Fibroblast of lung (primary cell): Measurements from ENCODE around the gene TAPT1. TPM values are rescaled to one million over a fixed set of nuclear protein-coding genes. Genes with fewer than 3 reads are reported as not detected.

Experiments
- DNase-seq, 2 donors: peaks; one replicate each; pipeline versions ENCODE4 v3.0.0 to v3.0.0-alpha.2; 2010; ENCODE audit warnings: low read depth in 2 of 2
- H2AFZ ChIP-seq: 2 replicates; pipeline ENCODE4 v1.5.1; 2012; ENCODE audit warnings: low read length, control low read depth, inconsistent platforms
- H3K27ac ChIP-seq: 2 replicates; pipeline ENCODE4 v1.5.1; 2011; ENCODE audit warnings: low read length, control low read depth; ENCODE audit not compliant: insufficient read depth
- H3K27me3 ChIP-seq: 2 replicates; pipeline ENCODE4 v1.5.1; 2011; ENCODE audit warnings: mild to moderate bottlenecking, low read length; ENCODE audit not compliant: control insufficient read depth, insufficient read depth
- H3K36me3 ChIP-seq: 2 replicates; pipeline ENCODE4 v1.5.1; 2011; ENCODE audit warnings: low read length; ENCODE audit not compliant: control insufficient read depth, insufficient read depth
- H3K4me1 ChIP-seq: 2 replicates; pipeline ENCODE4 v1.5.1; 2011; ENCODE audit warnings: low read length; ENCODE audit not compliant: control insufficient read depth, insufficient read depth; ENCODE audit errors: extremely low read depth
- H3K4me2 ChIP-seq: 2 replicates; pipeline ENCODE4 v1.5.1; 2011; ENCODE audit warnings: low read length, control low read depth; ENCODE audit not compliant: insufficient read depth; ENCODE audit errors: extremely low read depth
- H3K4me3 ChIP-seq, 4 experiments: fragments of 200-600 bp in 1 of 4; sonication (generic) in 1 of 4; replicated peaks in 1 of 4; 2 replicates each; pipeline ENCODE4 v1.5.1; 2011 to 2016; ENCODE audit warnings: low read length in 4 of 4, low read depth in 3 of 4, mild to moderate bottlenecking in 3 of 4, control low read depth in 2 of 4, inconsistent platforms in 1 of 4, mixed read lengths in 1 of 4; ENCODE audit not compliant: insufficient read depth in 1 of 4; ENCODE audit errors: control extremely low read depth in 1 of 4
- H3K79me2 ChIP-seq: 2 replicates; pipeline ENCODE4 v1.5.1; 2012; ENCODE audit warnings: mild to moderate bottlenecking, low read length, inconsistent platforms; ENCODE audit not compliant: control insufficient read depth, insufficient read depth
- H3K9ac ChIP-seq: 2 replicates; pipeline ENCODE4 v1.5.1; 2011; ENCODE audit warnings: mild to moderate bottlenecking, low read length, control low read depth; ENCODE audit not compliant: insufficient read depth
- H3K9me3 ChIP-seq: 2 replicates; pipeline ENCODE4 v1.5.1; 2012; ENCODE audit warnings: low read depth, low read length; ENCODE audit not compliant: control insufficient read depth, insufficient read depth
- H4K20me1 ChIP-seq: 2 replicates; pipeline ENCODE4 v1.5.1; 2011; ENCODE audit warnings: low read length; ENCODE audit not compliant: control insufficient read depth, insufficient read depth; ENCODE audit errors: extremely low read depth
- CTCF ChIP-seq, 2 donors: IDR thresholded peaks in 1 of 2; conservative IDR thresholded peaks in 1 of 2; 1 replicate in 1 of 2; 2 replicates in 1 of 2; pipeline ENCODE4 v1.5.1; 2011 to 2012; ENCODE audit warnings: low read length in 2 of 2, control low read depth in 1 of 2, inconsistent platforms in 1 of 2, low read depth in 1 of 2, mild to moderate bottlenecking in 1 of 2
- EZH2 ChIP-seq: IDR thresholded peaks from 2 replicates; pipeline ENCODE4 v1.5.1; 2012; ENCODE audit warnings: low read length, control low read depth, mild to moderate bottlenecking; ENCODE audit errors: missing control alignments
- polyA plus RNA-seq, 2 donors: library from polyadenylated mRNA; depleted of rRNA in 1 of 2; stranded (reverse) in 1 of 2; unstranded in 1 of 2; fragments of >200 nt; gene quantifications; 2 replicates each; pipeline ENCODE4 v1.2.1, GENCODE V29; 2011 to 2012; ENCODE audit warnings: missing spikeins in 1 of 2
- total RNA-seq: library from RNA; depleted of rRNA; stranded (reverse); fragments of >200 nt; gene quantifications from 2 replicates; pipeline ENCODE4 v1.2.1, GENCODE V29; 2014

TAPT1 gene
- total and polyA plus RNA-seq, 2 donors (not counting 1 experiment from before 2014, with no cell fraction given): 18.7 to 20.6 TPM

GRCh38 chr4:16269240-16269639 lies 43.0 kb upstream of the TAPT1 start:
- Histone ChIP-seq H3K27me3 (no peaks in the 10 kb centered on the region), H3K9me3 (no peaks in the 10 kb centered on the region), H3K4me1 (peaks cover 7% of the 10 kb centered on the region), H4K20me1 (no peaks in the 10 kb centered on the region), H3K79me2 (no peaks in the 10 kb centered on the region), H3K4me3 (no peak overlapping the region), H3K27ac (no peak overlapping the region), H3K4me2 (no peak overlapping the region), H2AFZ (no peak overlapping the region), H3K36me3 (no peaks in the 10 kb centered on the region), H3K9ac (no peak overlapping the region)
- no peak for TF ChIP-seq EZH2
- peak in 1 of 2 donors; percentile 37 for DNase-seq

- no peak for DNase-seq
- no peaks in the 10 kb centered on the region for H3K27me3 ChIP-seq
- TF ChIP-seq CTCF (conservative IDR thresholded peaks at IDR 0.05 in 1 of 2, IDR thresholded peaks at IDR 0.05 in 1 of 2; ENCODE audit: low read depth in 1 of 2, low read length in 2 of 2): no peak
- no peak for TF ChIP-seq EZH2
- peaks cover 7% of the 10 kb centered on the region for H3K4me1 ChIP-seq
- H3K4me2 ChIP-seq: no peak overlapping the region
- no peaks in the 10 kb centered on the region for H4K20me1 ChIP-seq
- no peak overlapping the region for H3K9ac ChIP-seq
- H3K79me2 ChIP-seq: no peaks in the 10 kb centered on the region
- H3K27ac ChIP-seq: no peak overlapping the region
- H3K9me3 ChIP-seq: no peaks in the 10 kb centered on the region
- no peak overlapping the region for H3K4me3 ChIP-seq
- no peak overlapping the region for H2AFZ ChIP-seq
- no peaks in the 10 kb centered on the region for H3K36me3 ChIP-seq
Measured at GRCh38 chr4:16268290-16268689, 42.0 kb upstream of the TAPT1 start.

GRCh38 chr4:16267639-16268038 lies 41.4 kb upstream of the TAPT1 start:
- Histone ChIP-seq H3K27me3 (no peaks in the 10 kb centered on the region), H3K9ac (no peak overlapping the region), H4K20me1 (no peaks in the 10 kb centered on the region), H3K36me3 (no peaks in the 10 kb centered on the region), H3K9me3 (no peaks in the 10 kb centered on the region), H3K79me2 (no peaks in the 10 kb centered on the region), H2AFZ (no peak overlapping the region), H3K4me3 (no peak overlapping the region), H3K4me2 (no peak overlapping the region), H3K27ac (no peak overlapping the region), H3K4me1 (peaks cover 7% of the 10 kb centered on the region)
- TF ChIP-seq EZH2 (no peak), CTCF (conservative IDR thresholded peaks at IDR 0.05 in 1 of 2, IDR thresholded peaks at IDR 0.05 in 1 of 2; ENCODE audit: low read depth in 1 of 2, low read length in 2 of 2) (no peak)
- no peak for DNase-seq
